Measurements from ENCODE around the gene TREX2. TPM values are rescaled to one million over a fixed set of nuclear protein-coding genes. Genes with fewer than 3 reads are reported as not detected.
A peak's percentile ranks its signal among the peaks of the same experiment; 100 is the strongest.

TREX2 gene
- total and polyA plus RNA-seq, 9 donors = 0.35 to 2.3 (median 0.77) TPM; not detected in 2

- no peak for TF ChIP-seq EP300 (IDR thresholded peaks at IDR 0.05)
- no peak for TF ChIP-seq POLR2A (IDR thresholded peaks at IDR 0.05)
- TF ChIP-seq CTCF (IDR thresholded peaks at IDR 0.05) = no peak
- intact Hi-C loops (cut with DNase I) = no loop called here
- no peak overlapping the region for H3K27ac ChIP-seq
- H3K4me3 ChIP-seq = no peak overlapping the region
- no peaks in the 10 kb centered on the region for H3K36me3 ChIP-seq
- no peaks in the 10 kb centered on the region for H3K27me3 ChIP-seq
- 76 to 84% (median 83%) methylated on average over 17 of the region's 17 CpGs for WGBS, 3 donors
- no peaks in the 10 kb centered on the region for H3K9me3 ChIP-seq
- peaks cover 4% of the 10 kb centered on the region for H3K4me1 ChIP-seq (ENCODE audit: insufficient read depth)
- peak in 1 of 5 donors; percentile 12 for DNase-seq
Measured at GRCh38 chrX:153398275-153398960, 47.4 kb downstream of the TREX2 start.

- intact Hi-C loops (cut with DNase I) = no loop called here
- 85 to 90% (median 90%) methylated on average over 26 to 27 of the region's 27 CpGs for WGBS, 3 donors
- peak in 2 of 5 donors; percentile 6 to 28 for DNase-seq
Measured at GRCh38 chrX:153397256-153397960, 48.4 kb downstream of the TREX2 start.

GRCh38 chrX:153396320-153397195, 49.3 kb downstream of the TREX2 start:
- Histone ChIP-seq H3K27me3 (no peaks in the 10 kb centered on the region), H3K9me3 (no peaks in the 10 kb centered on the region), H3K36me3 (no peaks in the 10 kb centered on the region), H3K4me3 (no peak overlapping the region), H3K27ac (no peak overlapping the region), H3K4me1 (ENCODE audit: insufficient read depth) (peaks cover 4% of the 10 kb centered on the region)
- 85 to 88% (median 88%) methylated on average over 22 to 26 of the region's 26 CpGs for WGBS, 3 donors
- no peak for TF ChIP-seq EP300 (IDR thresholded peaks at IDR 0.05)
- TF ChIP-seq POLR2A (IDR thresholded peaks at IDR 0.05) = no peak
- no peak for TF ChIP-seq CTCF (IDR thresholded peaks at IDR 0.05)
- intact Hi-C loops (cut with DNase I) = no loop called here
- DNase-seq = peak in 2 of 5 donors; percentile 10 to 18

More at GRCh38 chrX:153397256-153397960, 48.4 kb downstream of the TREX2 start:
- TF ChIP-seq EP300 (IDR thresholded peaks at IDR 0.05) (no peak), CTCF (IDR thresholded peaks at IDR 0.05) (no peak), POLR2A (IDR thresholded peaks at IDR 0.05) (no peak)
- H3K9me3 ChIP-seq = no peaks in the 10 kb centered on the region
- H3K36me3 ChIP-seq = no peaks in the 10 kb centered on the region
- H3K27me3 ChIP-seq = no peaks in the 10 kb centered on the region
- H3K4me3 ChIP-seq = no peak overlapping the region
- H3K27ac ChIP-seq = no peak overlapping the region
- H3K4me1 ChIP-seq (ENCODE audit: insufficient read depth) = peaks cover 4% of the 10 kb centered on the region

- H3K4me1 ChIP-seq (ENCODE audit: insufficient read depth) = peaks cover 4% of the 10 kb centered on the region
- WGBS, 3 donors = 86 to 89% (median 87%) methylated on average over 26 of the region's 26 CpGs
- DNase-seq = peak in 2 of 5 donors; percentile 10 to 26
- H3K4me3 ChIP-seq = no peak overlapping the region
- H3K9me3 ChIP-seq = no peaks in the 10 kb centered on the region
- no peaks in the 10 kb centered on the region for H3K36me3 ChIP-seq
- intact Hi-C loops (cut with DNase I) = no loop called here
- H3K27ac ChIP-seq = no peak overlapping the region
- no peaks in the 10 kb centered on the region for H3K27me3 ChIP-seq
- TF ChIP-seq POLR2A (IDR thresholded peaks at IDR 0.05) (no peak), CTCF (IDR thresholded peaks at IDR 0.05) (no peak), EP300 (IDR thresholded peaks at IDR 0.05) (no peak)
Measured at GRCh38 chrX:153395613-153396319, 50.1 kb downstream of the TREX2 start.

Measured in ovary (tissue), 9 donors.